GM19043 (cell line): ENCODE data around the gene PLD1.

Experiments
- ATAC-seq: cut with Tn5 transposase; IDR thresholded peaks from one replicate; pipeline ENCODE4 v1.9.1; 2021; ENCODE audit warnings: low read depth; ENCODE audit not compliant: unreplicated experiment

Gene PLD1

DNA sequence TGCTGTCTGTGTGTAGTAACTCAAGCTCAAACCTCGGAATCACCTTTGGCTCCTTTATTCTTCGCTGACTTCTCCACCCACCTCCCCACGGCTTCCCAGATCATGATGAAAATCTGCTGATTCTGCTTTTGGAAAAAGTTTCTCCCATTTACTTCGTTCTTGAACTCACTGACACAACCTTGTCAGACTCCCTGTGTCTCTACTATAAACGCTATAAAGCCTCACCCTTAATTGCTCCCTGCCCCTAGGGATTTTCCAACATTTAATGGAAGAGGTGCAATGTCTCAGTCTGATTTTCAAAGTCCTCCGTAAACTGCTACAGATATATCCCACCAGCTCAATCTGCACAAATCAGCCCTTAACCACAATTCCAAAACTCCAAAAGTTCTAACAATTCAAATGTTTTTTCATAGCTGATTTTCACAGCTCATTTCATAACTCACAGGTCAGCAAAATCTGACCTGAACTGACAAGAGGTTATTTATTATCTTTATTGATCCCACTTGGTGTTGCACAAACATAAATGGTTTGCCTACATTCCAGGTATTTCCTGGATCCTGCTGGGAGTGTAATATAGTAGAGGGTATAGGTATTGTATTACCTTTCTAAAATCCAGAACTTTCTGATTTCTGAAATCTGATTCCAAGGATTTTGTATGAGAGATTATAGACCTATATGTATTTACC, 129.4 kb downstream of the PLD1 start:
- ATAC-seq = no peak

DNA sequence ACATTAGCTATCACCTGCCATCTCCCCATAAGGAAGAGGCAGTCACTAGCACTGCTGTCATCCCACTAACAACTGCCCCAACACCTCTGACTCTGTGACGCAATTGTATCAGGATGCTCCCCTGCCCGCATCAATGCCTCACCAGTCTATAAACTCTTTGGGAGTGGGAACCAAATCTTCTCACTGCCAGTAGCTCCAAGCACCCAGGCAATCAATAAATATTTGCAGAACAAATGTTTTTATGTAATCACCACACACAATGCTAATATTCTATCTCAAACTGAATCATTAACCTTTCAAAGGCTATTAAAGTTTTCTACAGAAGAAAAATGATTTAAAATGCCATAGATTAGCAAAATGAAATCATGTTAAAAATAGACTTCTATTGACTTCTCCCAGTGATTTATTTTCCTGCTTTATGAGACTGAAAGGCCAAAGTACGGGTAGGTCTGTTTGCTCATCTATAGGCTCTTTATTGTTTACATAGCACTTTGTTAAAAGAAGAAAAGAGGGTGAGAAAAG, 131.3 kb downstream of the PLD1 start:
- no peak for ATAC-seq

DNA sequence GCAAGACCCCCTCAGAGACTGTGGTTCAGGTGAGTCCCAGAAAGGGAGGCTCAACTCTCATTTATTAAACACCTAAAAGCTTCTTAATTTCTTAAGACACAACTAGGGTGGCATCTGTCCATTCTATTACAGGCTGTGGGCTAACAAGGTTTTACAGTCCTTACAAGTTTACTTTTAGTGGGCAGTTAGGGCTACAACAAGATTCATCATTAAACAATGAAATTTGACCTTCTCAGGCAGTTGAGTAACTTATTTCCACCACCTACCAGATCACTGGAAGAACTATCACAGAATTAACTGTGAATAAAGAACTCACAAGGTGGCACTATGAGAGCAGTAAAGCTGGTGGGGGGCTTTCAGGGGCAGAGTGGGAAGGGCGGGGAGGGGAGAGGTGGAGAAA, 132.6 kb downstream of the PLD1 start:
- no peak for ATAC-seq

DNA sequence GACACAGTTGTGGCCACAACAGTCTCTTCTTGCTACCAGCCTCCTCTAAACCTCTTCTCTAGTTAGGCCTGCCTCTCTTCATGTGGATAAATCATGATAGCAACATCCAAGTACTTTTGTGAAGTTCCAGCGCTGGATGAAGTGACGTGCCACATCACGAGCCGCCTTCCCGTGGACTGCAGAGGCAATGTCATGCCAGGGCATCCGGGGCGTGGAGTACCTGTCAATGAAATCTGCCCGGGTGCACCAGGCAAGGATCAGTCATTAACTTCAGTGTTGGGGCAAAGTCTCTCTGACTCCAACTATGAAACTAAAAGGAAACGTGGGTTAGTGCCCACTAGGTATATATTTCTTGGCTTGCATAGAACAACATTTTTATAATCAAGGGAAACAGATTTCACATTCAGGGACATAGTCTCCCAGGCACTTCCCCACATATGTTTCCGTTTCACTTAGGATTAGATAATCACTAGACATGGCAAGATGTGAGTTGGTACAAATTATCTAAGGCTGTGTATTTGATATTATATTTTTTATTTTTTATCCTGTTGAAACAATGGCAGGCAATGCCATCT, 133.6 kb downstream of the PLD1 start:
- ATAC-seq = no peak

DNA sequence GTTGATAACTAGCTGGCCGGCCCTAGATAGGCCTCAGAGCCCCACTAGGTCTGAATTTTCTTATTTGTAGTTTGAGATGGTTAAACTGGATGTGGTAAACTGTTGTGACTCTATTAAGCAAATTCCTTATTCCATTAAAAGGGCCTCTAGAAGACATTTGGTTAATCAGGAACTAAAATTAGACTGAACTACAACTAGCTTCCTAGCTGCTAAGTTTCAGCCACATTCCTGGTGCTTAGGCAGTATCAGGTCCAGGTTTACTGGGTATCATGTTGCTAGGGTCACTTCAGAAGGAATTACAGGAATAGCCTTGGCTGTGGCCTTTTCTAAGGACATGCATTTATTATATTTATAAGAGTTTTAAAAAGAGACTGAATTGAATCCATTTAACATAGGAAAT, 136.3 kb downstream of the PLD1 start:
- ATAC-seq = no peak

DNA sequence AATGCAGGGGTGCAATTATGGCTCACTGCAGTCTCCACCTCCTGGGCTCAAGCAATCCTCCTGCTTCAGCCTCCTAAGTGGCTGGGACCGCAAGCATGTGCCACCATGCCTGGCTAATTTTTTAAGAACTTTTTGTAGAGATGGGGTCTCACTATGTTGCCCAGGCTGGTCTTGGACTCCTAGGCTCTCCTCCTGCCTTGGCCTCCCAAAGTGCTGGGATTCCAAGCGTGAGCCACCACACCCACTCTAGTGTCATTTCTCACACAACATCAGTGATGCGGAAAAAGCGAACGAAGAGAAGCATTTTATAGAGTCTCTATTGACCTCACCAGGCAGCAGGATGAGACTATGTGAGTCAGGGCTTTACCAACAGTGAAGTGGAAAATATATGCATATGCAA, 137.7 kb downstream of the PLD1 start:
- no peak for ATAC-seq

DNA sequence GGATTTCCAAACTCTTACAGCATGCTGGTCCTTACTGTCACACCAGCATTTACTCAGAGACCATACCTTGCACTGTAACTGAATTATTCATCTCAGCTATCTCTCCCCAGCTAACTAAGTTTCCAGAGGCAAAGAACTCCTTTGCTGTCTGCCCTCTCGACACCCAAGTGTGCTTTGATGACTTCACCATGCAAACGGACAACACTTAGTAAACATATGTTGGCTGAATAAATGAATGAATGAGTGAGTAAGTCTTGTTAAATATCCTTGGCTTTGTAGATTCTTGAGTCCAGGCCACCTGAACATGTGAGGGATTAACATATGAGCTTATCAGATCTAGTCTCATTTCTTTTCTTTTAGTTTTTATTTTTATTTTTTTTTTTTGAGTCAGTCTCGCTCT, 138.2 kb downstream of the PLD1 start:
- ATAC-seq = no peak

DNA sequence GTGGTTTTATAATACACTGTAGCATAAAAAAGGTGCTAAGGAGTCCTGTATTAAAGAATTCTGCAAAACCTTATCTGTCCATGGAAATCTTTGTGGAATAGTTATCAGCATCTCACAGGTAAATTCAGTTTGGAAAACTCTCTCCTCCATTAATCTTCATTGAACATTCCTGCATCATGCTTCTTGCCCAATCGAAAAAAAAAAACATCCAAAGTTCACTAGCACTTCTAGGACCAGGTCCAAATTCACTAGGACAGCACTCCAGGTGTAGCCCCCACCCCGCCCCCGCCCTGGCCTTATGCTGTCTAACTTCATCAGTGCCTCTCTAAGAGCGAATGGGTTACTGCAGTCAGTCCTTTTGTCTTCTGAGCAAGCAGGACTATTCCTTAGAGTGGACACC, 138.6 kb downstream of the PLD1 start:
- no peak for ATAC-seq

DNA sequence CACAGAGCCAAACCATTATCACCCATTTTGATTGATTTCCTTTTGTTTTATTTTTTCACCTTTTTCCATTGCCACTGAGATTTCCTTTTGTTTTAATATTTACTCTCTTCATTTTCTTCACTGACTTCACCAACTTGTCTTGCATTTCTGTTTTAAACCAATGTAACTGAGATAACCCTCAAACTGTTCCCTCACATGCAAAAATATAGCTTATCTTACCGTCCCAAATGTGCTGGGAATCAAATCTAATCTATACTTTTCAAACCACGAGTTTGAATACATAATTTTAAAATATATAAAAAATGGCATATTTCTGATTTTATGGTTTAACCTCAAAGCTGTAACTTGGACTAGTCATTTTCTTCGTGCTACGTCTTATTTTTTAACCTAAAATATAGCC, 143.8 kb downstream of the PLD1 start:
- no peak for ATAC-seq

DNA sequence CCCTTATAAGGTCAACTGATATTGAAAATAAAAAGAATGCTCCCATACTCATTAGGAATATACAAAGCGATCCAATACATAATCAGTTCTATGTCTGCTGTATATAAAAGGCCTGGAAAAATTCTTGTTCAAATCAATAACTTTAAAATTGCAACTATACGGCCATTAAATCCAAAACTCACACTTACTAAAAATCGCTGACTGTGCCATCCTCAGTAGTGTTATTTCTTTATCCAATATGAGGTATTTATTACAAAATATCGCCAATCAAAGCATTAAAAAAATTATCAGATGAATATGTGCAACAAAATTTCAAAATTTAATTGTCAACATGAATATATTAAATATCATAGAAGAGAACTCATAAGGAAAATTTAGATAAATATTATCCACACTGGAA, 146.5 kb downstream of the PLD1 start:
- ATAC-seq = no peak

DNA sequence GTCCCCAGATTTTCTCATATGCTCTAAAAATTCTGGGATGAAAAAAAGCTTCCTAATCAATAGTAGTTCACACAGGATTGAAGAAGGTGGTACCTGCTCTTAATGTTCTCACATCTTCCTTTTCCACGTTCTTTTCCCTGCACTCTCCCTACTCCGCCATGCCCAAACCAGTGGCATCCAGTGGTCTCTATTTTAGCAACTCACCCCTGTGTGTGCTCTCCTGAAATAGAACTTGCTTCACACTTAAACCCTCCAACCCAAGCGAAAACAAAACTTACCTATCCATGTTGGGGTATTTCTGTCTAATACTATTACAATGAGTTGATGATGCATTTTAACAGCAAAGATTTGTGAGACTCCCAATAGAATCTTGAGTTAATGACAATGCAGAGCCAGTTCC, 148.8 kb downstream of the PLD1 start:
- ATAC-seq = no peak

DNA sequence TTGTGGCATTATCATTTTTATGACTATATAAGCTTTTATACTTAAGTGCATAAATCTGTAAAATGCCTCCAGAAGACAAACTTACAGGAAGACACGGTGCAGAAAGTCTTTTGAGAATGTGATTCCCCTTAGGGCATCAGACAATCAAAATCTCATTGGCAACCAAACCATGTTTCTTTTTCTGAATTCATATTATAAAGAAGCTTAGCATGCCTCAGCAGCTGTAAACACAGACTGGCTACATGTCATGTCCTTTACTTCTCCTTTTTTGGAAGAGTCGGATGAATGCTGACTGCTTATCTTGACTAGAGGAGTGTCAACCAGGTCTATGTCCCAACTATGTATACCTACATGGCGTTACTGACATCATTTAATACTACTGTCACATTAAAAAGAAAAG, 150.1 kb downstream of the PLD1 start:
- no peak for ATAC-seq

DNA sequence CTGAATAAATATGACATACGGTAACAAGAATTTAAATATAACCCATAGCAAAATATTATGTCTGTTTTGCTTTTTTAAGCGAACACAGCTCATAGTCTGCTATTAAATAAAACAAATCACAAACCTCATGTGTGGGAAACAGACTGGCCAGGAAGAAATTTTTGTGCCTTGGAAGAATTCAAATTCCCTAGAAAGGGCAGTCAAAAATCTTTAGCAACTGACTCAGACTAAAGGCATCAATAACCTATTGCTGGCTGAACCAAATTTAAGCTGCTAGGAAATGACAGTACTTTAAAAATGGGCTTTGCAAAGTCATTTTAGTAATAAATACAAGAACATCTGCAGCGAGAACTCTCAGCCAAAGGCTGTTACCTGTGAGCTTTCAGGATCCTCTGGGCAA, 151.4 kb downstream of the PLD1 start:
- ATAC-seq = no peak

DNA sequence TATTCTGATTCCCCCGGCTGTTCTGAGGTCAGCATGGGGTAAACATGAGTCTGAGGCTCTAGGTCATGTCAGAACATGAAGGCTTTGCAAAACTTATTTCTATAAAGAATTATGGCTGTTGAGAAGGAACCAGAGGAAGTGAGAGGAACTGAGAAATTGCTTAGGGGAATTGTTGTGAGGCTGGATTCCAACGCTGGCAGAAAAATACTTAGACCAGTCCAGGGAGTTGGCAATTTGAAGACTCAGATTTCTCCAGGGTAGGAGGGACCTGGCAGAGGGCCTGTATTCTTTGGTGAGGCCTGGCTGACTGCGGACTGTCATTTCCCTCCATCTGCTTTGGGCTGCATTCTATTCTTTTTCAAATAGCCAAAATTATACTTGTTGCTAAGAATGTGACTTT, 155.5 kb downstream of the PLD1 start:
- no peak for ATAC-seq

DNA sequence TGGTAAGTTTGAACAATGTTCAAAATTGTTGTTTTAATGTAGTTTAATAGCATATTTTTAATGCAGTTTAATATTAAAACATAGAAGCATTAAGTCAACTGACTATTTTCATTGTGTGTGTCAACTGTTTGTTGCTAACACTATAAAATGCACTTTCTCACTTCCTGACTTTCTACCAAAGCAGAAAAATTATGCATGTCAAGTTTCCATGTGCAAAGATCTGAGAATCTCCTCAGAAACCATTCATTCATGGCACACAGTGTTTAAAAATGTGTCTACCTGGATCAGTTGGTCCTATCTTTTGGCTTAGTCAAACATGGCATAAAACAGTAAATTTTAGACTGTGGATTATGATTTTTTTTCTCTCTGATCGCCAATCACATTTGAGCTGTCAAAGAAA, 156.0 kb downstream of the PLD1 start:
- ATAC-seq = no peak

DNA sequence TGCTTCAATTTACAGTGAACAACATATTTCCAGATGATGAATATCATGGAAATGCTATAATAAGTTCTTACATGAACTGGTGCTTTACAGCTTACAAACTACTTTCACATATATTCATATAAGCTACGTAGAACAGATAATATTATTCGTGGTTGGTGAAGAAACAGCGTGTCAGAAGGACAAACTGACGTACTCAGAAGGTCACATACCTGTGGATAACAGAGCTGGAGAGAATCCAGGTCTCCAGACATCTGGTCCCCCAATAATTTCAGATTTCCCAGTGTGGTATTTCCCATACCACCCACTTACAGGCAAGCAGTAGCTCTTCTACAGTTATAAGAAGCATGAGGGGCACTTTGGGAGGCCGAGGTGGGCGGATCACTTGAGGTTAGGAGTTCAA, 156.6 kb downstream of the PLD1 start:
- ATAC-seq = no peak

DNA sequence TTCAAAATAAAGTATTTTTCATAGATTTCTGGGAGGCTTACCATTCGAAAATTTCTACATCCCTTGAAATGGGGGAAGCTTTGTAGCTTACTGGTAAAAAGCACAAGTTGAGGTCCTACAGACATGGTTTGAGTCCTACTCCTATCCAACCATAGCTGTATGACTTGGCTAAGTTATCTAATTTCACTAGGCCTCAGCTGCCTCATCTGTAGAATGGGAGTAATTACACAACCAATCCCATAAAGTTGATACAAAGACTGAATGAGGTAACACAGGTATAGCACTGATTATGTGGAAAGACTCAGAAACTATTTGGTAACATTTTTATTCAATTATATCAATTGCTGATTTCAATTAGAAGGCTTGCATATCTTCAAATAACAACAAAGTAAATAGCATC, 157.4 kb downstream of the PLD1 start:
- no peak for ATAC-seq

DNA sequence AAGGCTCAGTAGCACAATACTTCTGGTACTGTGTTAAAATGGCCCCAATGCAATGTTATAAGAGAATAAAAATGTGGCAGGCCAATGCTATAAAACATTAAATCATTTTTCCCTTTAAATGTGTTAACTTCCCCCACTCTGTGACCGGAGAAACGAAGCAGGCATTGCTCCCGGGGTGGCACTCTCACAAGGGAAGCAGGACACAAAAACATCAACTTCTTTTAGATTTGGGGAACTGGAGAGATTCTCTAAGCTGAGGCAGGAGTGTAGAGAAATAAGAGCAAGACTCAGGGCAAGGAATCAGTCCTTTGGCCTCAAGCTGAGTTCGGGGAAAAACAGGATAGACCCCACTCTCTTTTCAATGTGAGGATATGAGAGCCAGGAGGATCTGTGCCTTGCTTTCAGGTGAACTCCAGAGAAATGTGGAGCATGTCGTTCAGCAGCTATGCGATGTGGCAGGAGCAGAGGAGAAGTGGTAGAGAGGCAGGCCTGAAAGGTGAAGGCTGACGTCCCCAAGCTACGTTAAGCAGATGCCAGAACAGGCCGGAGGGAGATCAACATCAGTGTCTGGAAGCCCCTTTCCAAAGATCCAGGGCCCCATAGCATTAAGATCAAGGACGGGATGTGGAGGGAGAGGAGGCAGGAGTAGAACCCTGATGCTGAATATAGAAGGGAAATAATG, 160.2 kb downstream of the PLD1 start:
- ATAC-seq = no peak

DNA sequence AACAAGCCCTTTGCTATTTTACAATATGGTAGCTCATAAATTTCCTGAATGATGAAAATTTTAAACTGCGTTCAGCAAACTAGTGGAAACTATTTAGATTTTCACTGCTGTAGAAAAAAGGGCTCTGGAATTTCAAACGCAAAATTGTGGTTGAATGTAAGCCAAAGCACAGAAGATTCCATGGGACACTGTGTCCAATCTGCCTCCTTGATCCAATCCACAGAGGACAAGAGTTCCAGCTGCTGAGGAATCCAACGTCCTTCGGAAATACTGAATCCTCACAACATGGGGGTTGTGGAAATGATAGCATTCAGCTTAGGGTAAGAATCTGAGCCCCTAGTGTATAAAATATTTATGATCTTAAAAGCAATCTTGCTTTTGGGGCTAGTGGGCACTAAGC, 161.0 kb downstream of the PLD1 start:
- no peak for ATAC-seq

DNA sequence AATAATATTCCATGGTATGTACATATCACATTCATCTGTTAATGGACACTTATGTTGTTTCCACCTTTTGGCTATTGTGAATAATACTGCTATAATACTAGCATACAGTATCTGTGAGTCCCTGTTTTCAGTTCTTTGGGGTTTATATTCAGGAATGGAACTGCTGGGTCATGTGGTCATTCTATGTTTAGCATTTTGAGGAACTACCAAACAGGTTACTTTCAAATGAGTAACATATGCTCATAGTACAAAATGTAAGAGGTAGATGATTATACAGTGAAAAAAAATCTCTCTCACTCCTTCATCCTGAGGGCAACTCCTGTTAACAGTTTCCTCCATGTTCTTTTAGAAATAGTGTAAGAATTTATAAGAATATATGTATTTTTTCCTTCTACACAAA, 162.2 kb downstream of the PLD1 start:
- no peak for ATAC-seq

DNA sequence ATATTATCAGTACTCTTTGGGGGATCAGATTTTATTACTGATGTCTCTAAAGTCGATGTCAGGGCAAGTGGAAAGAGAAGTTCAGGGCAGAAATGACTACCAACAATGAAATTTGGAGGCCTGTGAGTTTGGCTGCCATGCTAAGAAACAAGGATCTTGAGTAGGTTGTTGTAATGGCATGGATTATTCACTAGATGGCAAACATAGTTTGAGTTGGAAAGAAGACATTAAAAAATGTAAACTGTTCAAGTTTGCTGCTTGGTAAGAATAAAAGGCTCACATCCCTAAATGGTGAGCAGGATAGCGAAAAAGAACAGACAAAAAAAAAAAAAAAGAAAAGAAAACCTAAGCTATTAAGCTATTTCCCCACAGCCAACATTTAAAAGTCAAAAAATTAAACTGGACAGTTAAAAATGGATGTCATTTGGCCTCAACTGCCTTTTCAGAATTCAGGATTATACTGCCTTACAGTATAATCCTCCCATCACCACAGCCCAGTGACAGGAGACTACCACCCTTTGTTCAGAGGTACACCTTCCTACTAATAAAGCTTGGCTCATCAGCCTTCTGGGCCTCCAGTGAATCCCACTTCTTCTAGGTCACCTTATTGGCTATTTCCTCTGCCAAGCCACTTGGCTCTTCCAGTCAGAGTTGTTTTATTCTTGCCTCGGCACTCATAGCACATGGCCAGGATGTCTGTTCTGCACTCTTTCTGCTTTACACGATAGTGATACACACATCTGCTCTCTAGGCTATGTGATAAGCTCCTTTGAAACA, 163.7 kb downstream of the PLD1 start:
- ATAC-seq = peak; percentile 58
